ENCODE measurements around the gene RO60.
A peak's percentile ranks its signal among the peaks of the same experiment; 100 is the strongest.
"Not testable (repeated sequence)": the region's sequence is repeated elsewhere in the genome, so short reads cannot be mapped to it uniquely, and the experiment has no call there.

The RO60 gene

GRCh38 chr1:193059282-193060114 is at the start of gene RO60, which contains the start of gene UCHL5:
Gene RO60 (plus strand): TSS chr1:193059612. CDS start chr1:193069055, 9,443 bp downstream.
Gene UCHL5 (minus strand): TSS chr1:193059360. CDS start chr1:193059260, 100 bp downstream.
- FAIRE-seq, result no peak
- DNase-seq (ENCODE audit: low spot score), result peak; percentile 75

GRCh38 chr1:193011406-193011805 is 48.0 kb upstream of the RO60 start:
- no peak for DNase-seq (ENCODE audit: low spot score)
- no peak for FAIRE-seq

GRCh38 chr1:193013005-193013404 is 46.4 kb upstream of the RO60 start:
- FAIRE-seq (no peak), DNase-seq (ENCODE audit: low spot score) (no peak)

GRCh38 chr1:193013707-193014106 is 45.7 kb upstream of the RO60 start:
- FAIRE-seq, result no peak
- DNase-seq (ENCODE audit: low spot score), result no peak

- DNase-seq (ENCODE audit: low spot score) (no peak), FAIRE-seq (no peak)
Observed at GRCh38 chr1:193014400-193014799, 45.0 kb upstream of the RO60 start.

GRCh38 chr1:193016788-193017187 is 42.6 kb upstream of the RO60 start:
- FAIRE-seq, result no peak
- no peak for DNase-seq (ENCODE audit: low spot score)

GRCh38 chr1:193019442-193020026 is 39.9 kb upstream of the RO60 start:
- DNase-seq (ENCODE audit: low spot score) (peak; percentile 0), FAIRE-seq (no peak)

- DNase-seq (ENCODE audit: low spot score), result no peak
Observed at GRCh38 chr1:193025218-193025617, 34.2 kb upstream of the RO60 start.

GRCh38 chr1:193030280-193030679 is 29.1 kb upstream of the RO60 start:
- DNase-seq (ENCODE audit: low spot score), result no peak
- no peak for FAIRE-seq

More at GRCh38 chr1:193025218-193025617, 34.2 kb upstream of the RO60 start:
- no peak for FAIRE-seq

- no peak for DNase-seq (ENCODE audit: low spot score)
Observed at GRCh38 chr1:193031431-193031830, 28.0 kb upstream of the RO60 start.

GRCh38 chr1:193032643-193033427 is 26.6 kb upstream of the RO60 start:
- FAIRE-seq; DNase-seq (ENCODE audit: low spot score): not testable (repeated sequence)

More at GRCh38 chr1:193031431-193031830, 28.0 kb upstream of the RO60 start:
- no peak for FAIRE-seq

GRCh38 chr1:193033610-193034009 is 25.8 kb upstream of the RO60 start:
- DNase-seq (ENCODE audit: low spot score), result no peak
- FAIRE-seq, result no peak

- DNase-seq (ENCODE audit: low spot score), result no peak
- no peak for FAIRE-seq
Observed at GRCh38 chr1:193036337-193037047, 22.9 kb upstream of the RO60 start.

GRCh38 chr1:193040011-193040410 is 19.4 kb upstream of the RO60 start:
- DNase-seq (ENCODE audit: low spot score), result no peak
- FAIRE-seq, result no peak

GRCh38 chr1:193042766-193043691 is 16.4 kb upstream of the RO60 start:
- FAIRE-seq (no peak), DNase-seq (ENCODE audit: low spot score) (no peak)

- FAIRE-seq; DNase-seq (ENCODE audit: low spot score): not testable (repeated sequence)
Observed at GRCh38 chr1:193048913-193049312, 10.5 kb upstream of the RO60 start.

- FAIRE-seq (no peak), DNase-seq (ENCODE audit: low spot score) (no peak)
Observed at GRCh38 chr1:193054169-193054675, 5.2 kb upstream of the RO60 start.

- FAIRE-seq (no peak), DNase-seq (ENCODE audit: low spot score) (peak; percentile 0)
Observed at GRCh38 chr1:193058529-193059281, 707 bp upstream of the RO60 start.

- FAIRE-seq, result no peak
- DNase-seq (ENCODE audit: low spot score), result no peak
Observed at GRCh38 chr1:193060115-193060403, 647 bp downstream of the RO60 start.
